ENCODE measurements around the gene PRR7. TPM values are rescaled to one million over a fixed set of nuclear protein-coding genes. Genes with fewer than 3 reads are reported as not detected.

The PRR7 gene
- total RNA-seq, 1 experiment from 2014 or later: 4.7 TPM

DNA sequence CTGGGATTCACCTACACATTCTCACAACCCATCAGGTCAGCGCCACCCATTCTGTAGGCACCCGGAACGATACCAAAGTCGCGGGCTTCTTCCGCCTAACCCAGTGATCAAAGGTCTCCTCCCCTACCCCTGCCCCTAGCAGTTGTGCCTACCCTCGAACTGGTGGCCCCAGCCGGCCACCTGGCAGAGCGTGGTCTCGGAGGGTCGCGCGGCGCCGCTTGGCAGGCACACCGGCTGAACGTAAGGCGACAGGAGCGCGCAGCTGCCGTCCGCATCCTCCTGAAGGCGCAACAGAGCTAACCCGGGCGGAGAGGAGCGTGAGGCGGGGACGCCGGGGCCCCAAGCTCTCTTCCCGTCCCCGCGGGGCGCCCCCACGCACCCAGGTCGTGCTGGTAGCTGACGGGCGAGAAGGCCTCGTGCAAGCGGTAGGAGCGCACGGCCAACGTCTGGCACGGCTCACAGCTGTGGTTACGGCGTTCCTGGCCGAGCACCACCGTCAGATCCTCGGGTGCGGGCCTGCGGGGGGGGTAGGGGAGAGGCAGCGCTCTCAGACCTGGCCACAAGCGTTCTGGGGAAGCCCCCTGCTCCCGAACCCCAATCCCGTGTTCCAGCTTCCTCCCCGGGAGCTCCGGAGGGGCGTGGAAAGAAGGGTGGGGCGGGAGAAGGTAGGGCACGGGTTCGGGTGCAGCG, 43.4 kb upstream of the PRR7 start:
- Mint-ChIP-seq H3K9me3 (ENCODE audit: unreplicated experiment) (no peaks in the 10 kb centered on the region), H3K4me3 (ENCODE audit: unreplicated experiment) (peak overlapping the region; percentile 93), H3K4me1 (ENCODE audit: low read depth, unreplicated experiment) (peaks cover 6% of the 10 kb centered on the region), H3K27me3 (ENCODE audit: insufficient read depth, unreplicated experiment) (no peaks in the 10 kb centered on the region), H3K27ac (ENCODE audit: unreplicated experiment) (peak overlapping the region; percentile 50), H3K36me3 (ENCODE audit: insufficient read depth, unreplicated experiment) (peaks cover 6% of the 10 kb centered on the region)
- no TSS peak for BruUV-seq (replicated peaks)
- Histone ChIP-seq H3K27me3 (replicated peaks; ENCODE audit: control insufficient read depth, insufficient read depth, low read length) (no peaks in the 10 kb centered on the region), H3K4me1 (peaks cover 6% of the 10 kb centered on the region), H3K9me3 (no peaks in the 10 kb centered on the region), H3K36me3 (ENCODE audit: control insufficient read depth, insufficient read depth, low read length) (no peaks in the 10 kb centered on the region), H3K4me3 (ENCODE audit: low read depth, low read length) (peak overlapping the region; percentile 88)
- ChIA-PET POLR2A (interaction anchor here (0.7 to 3.6 kb wide), 11 partner anchors 13 to 91 kb away, joined by 3 to 32 read pairs (median 4); partner anchors contain the start of genes GRK6 and LMAN2), CTCF (interaction anchor here (0.6 to 5.1 kb wide), 26 partner anchors 10 to 316 kb away, joined by 3 to 148 read pairs (median 8); partner anchors contain the start of genes FGFR4, GRK6, PDLIM7 and PRR7)
- TF ChIP-seq, protein P1, sequence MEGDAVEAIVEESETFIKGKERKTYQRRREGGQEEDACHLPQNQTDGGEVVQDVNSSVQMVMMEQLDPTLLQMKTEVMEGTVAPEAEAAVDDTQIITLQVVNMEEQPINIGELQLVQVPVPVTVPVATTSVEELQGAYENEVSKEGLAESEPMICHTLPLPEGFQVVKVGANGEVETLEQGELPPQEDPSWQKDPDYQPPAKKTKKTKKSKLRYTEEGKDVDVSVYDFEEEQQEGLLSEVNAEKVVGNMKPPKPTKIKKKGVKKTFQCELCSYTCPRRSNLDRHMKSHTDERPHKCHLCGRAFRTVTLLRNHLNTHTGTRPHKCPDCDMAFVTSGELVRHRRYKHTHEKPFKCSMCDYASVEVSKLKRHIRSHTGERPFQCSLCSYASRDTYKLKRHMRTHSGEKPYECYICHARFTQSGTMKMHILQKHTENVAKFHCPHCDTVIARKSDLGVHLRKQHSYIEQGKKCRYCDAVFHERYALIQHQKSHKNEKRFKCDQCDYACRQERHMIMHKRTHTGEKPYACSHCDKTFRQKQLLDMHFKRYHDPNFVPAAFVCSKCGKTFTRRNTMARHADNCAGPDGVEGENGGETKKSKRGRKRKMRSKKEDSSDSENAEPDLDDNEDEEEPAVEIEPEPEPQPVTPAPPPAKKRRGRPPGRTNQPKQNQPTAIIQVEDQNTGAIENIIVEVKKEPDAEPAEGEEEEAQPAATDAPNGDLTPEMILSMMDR (IDR thresholded peaks at IDR 0.05; ENCODE audit: insufficient read depth in 1 of 2, low read depth in 1 of 2, low read length in 1 of 2, severe bottlenecking in 1 of 2, unreplicated experiment in 1 of 2): no peak
- intact Hi-C loops (cut with micrococcal nuclease; ENCODE audit: unreplicated experiment): loop anchor here (2.0 kb wide), 1 partner anchor 94 kb away; the partner anchor contains the start of gene PDLIM7
- DNase-seq: peak; percentile 56 to 60

DNA sequence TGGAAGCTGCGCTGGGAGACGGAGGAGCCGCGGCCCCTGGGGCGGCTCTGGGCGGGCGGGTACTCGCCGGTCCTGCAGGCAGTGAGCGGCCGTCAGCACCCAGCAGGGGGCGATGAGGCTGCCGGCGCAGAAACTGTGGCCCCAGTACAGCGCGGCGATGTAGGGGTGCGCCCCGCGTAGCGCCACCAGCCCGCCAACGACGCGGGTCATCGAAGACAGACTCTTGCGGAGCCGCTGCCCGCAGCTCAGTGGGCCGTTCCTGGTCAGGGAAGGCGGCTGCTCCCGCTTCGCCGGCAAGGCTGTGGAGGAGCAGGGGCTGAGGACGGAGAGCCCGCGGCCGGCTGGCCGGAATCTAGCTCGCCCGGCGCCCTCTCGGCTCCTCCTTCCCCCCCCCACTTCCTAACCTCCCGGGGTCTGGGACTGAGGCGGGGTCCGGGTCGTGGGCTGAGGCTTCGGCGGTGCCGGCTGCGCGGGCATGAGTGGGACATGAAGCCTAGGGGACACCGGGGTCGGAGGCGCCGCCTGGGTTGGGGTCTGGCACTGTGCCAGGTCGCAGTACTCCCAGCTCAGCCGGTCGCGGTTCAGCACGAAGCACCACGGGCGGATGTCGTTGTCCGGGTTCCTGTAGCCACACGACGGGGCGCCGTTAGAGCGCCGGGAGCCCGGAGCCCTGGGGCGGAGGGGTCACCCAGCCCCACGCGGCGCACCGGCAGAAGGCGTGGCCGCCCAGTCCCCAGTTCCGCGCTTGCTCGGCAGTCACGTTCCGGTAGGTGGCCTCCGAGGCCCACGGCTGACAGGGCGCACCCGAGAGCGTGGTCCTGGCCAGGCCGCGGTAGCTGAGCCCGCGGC, 42.6 kb upstream of the PRR7 start:
- TF ChIP-seq, protein P1 (IDR thresholded peaks at IDR 0.05; ENCODE audit: insufficient read depth in 1 of 2, low read depth in 1 of 2, low read length in 1 of 2, severe bottlenecking in 1 of 2, unreplicated experiment in 1 of 2): peak; percentile 65 to 86
- Histone ChIP-seq H3K4me3 (ENCODE audit: low read depth, low read length) (peak overlapping the region; percentile 88), H3K36me3 (ENCODE audit: control insufficient read depth, insufficient read depth, low read length) (no peaks in the 10 kb centered on the region), H3K9me3 (no peaks in the 10 kb centered on the region), H3K27me3 (replicated peaks; ENCODE audit: control insufficient read depth, insufficient read depth, low read length) (no peaks in the 10 kb centered on the region), H3K4me1 (peaks cover 6% of the 10 kb centered on the region)
- DNase-seq: peak; percentile 87 to 89
- Mint-ChIP-seq H3K4me1 (ENCODE audit: low read depth, unreplicated experiment) (peaks cover 6% of the 10 kb centered on the region), H3K36me3 (ENCODE audit: insufficient read depth, unreplicated experiment) (peaks cover 6% of the 10 kb centered on the region), H3K9me3 (ENCODE audit: unreplicated experiment) (no peaks in the 10 kb centered on the region), H3K4me3 (ENCODE audit: unreplicated experiment) (peak overlapping the region; percentile 93), H3K27me3 (ENCODE audit: insufficient read depth, unreplicated experiment) (no peaks in the 10 kb centered on the region), H3K27ac (ENCODE audit: unreplicated experiment) (peak overlapping the region; percentile 59)
- intact Hi-C loops (cut with micrococcal nuclease; ENCODE audit: unreplicated experiment): loop anchor here (1.0 to 2.0 kb wide), 6 partner anchors 22 to 97 kb away; partner anchors contain the start of genes GRK6, PDLIM7 and PRR7
- no TSS peak for BruUV-seq (replicated peaks)
- ChIA-PET CTCF (interaction anchor here (0.5 to 5.1 kb wide), 29 partner anchors 10 to 317 kb away, joined by 3 to 148 read pairs (median 8); partner anchors contain the start of genes DBN1, FGFR4, GRK6 and PDLIM7), POLR2A (interaction anchor here (0.5 to 3.6 kb wide), 9 partner anchors 14 to 145 kb away, joined by 3 to 32 read pairs (median 4); partner anchors contain the start of gene GRK6)
